ENCODE data around the gene UBXN7. TPM values are rescaled to one million over a fixed set of nuclear protein-coding genes. Genes with fewer than 3 reads are reported as not detected.

UBXN7 gene
- total and polyA plus RNA-seq, 2 donors (not counting 3 experiments of a cell fraction or from before 2014, with no cell fraction given): 9.9 to 57.0 TPM

DNA sequence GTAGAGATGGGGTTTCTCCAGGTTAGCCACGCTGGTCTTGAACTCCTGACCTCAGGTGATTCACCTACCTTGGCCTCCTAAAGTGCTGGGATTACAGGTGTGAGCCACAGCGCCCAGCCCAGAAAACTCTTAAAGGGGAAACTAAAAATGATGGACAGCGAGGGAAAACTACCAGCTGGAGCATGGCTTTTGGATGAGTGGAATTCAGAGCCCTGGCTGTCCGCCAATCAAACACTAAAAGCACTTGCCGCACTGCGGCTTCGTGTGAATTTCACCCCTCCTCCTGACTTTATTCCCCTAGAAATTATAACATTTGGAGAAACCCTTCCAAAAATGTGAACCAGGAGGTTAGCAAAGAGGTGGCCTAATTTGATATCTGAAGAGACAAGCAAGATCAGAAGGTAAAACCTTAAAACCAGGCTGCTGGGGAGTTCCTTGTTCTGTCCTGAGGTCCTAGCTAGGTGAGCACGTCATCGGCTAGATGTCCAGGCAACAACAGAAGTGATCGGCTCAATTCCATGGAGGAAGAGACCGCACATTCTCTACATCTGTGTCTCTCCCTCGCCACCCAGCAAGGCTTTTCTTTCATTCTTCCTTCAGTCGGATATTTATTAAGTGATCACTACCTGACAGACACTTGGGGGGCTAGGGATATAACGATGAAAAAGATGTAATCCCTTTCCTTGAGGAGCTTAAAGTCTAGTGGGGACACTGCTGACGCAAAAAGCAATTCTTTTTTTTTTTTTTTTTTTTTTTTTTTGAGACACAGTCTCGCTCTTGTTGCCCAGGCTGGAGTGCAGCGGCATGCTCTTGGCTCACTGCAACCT is 95.7 kb downstream of the UBXN7 start:
- CTCF ChIA-PET: interaction anchor here (2.1 kb wide), 1 partner anchor 12 kb away, joined by 8 read pairs; no protein-coding TSS in a partner anchor
- H3K79me2 ChIP-seq (ENCODE audit: control insufficient read depth, insufficient read depth, low read length): no peaks in the 10 kb centered on the region
- FAIRE-seq: no peak
- H3K27me3 ChIP-seq (ENCODE audit: control insufficient read depth in 2 of 2, insufficient read depth in 2 of 2, low read length in 2 of 2): no peaks in the 10 kb centered on the region
- H4K20me1 ChIP-seq (replicated peaks; ENCODE audit: control insufficient read depth, extremely low read depth, insufficient read depth, low read length): no peaks in the 10 kb centered on the region
- H3K9me1 ChIP-seq (replicated peaks; ENCODE audit: control insufficient read depth, extremely low read depth, insufficient read depth, low read length): no peaks in the 10 kb centered on the region
- H3K4me1 ChIP-seq (ENCODE audit: control insufficient read depth, extremely low read depth, insufficient read depth, low read length): no peaks in the 10 kb centered on the region
- no peaks in the 10 kb centered on the region for H3K36me3 ChIP-seq (ENCODE audit: control insufficient read depth in 2 of 2, extremely low read depth in 1 of 2, insufficient read depth in 2 of 2, low read length in 2 of 2)
- DNase-seq (ENCODE audit: low read depth, low spot score): no peak
- POLR2A ChIA-PET: no interaction called here
- no peak overlapping the region for H3K4me3 ChIP-seq (replicated peaks in 1 of 3; ENCODE audit: insufficient read depth in 1 of 3, low read depth in 1 of 3, low read length in 3 of 3)
- H2AFZ ChIP-seq (ENCODE audit: low read depth, low read length): no peak overlapping the region
- intact Hi-C loops (cut with micrococcal nuclease) (no loop called here), dilution Hi-C loops (cut with MboI; ENCODE audit: extremely low pct_ligation_motif_present, low sequenced_read_pairs) (no loop called here)
- H3K27ac ChIP-seq (ENCODE audit: insufficient read depth, low read depth, low read length): no peak overlapping the region
- H3K4me2 ChIP-seq (ENCODE audit: insufficient read depth, low read length): no peak overlapping the region
- H3K9me3 ChIP-seq (replicated peaks; ENCODE audit: control insufficient read depth, insufficient read depth, low read length): no peaks in the 10 kb centered on the region
- TF ChIP-seq POLR2AphosphoS5 (IDR thresholded peaks at IDR 0.05; ENCODE audit: insufficient read depth, low read depth, low read length): no peak
- TF ChIP-seq EZH2 (IDR thresholded peaks at IDR 0.05; ENCODE audit: borderline replicate concordance, low read depth, low read length, severe bottlenecking): no peak
- TF ChIP-seq GATA2 (IDR thresholded peaks at IDR 0.05; ENCODE audit: insufficient read depth, insufficient read length, low read depth, low read length): no peak
- TF ChIP-seq JUN (IDR thresholded peaks at IDR 0.05; ENCODE audit: borderline replicate concordance, insufficient read depth, insufficient read length, low read depth): no peak
- TF ChIP-seq FOS (IDR thresholded peaks at IDR 0.05; ENCODE audit: borderline replicate concordance, insufficient read depth, low read length): no peak
- TF ChIP-seq, protein P1, sequence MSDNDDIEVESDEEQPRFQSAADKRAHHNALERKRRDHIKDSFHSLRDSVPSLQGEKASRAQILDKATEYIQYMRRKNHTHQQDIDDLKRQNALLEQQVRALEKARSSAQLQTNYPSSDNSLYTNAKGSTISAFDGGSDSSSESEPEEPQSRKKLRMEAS (IDR thresholded peaks at IDR 0.05; ENCODE audit: insufficient read depth, insufficient read length): no peak
- no peak for TF ChIP-seq MYC (IDR thresholded peaks at IDR 0.05; ENCODE audit: low read depth, low read length)
- no peak for TF ChIP-seq POLR2A (IDR thresholded peaks at IDR 0.05; ENCODE audit: low read depth, low read length)
- TF ChIP-seq, protein P2, sequence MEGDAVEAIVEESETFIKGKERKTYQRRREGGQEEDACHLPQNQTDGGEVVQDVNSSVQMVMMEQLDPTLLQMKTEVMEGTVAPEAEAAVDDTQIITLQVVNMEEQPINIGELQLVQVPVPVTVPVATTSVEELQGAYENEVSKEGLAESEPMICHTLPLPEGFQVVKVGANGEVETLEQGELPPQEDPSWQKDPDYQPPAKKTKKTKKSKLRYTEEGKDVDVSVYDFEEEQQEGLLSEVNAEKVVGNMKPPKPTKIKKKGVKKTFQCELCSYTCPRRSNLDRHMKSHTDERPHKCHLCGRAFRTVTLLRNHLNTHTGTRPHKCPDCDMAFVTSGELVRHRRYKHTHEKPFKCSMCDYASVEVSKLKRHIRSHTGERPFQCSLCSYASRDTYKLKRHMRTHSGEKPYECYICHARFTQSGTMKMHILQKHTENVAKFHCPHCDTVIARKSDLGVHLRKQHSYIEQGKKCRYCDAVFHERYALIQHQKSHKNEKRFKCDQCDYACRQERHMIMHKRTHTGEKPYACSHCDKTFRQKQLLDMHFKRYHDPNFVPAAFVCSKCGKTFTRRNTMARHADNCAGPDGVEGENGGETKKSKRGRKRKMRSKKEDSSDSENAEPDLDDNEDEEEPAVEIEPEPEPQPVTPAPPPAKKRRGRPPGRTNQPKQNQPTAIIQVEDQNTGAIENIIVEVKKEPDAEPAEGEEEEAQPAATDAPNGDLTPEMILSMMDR (IDR thresholded peaks at IDR 0.05; ENCODE audit: extremely low read depth in 1 of 2, insufficient read depth in 1 of 2, low read depth in 1 of 2, low read length in 2 of 2): no peak
- H3K9ac ChIP-seq (replicated peaks; ENCODE audit: extremely low read depth, insufficient read depth, low read length): no peak overlapping the region
- no TSS peak for BruUV-seq (replicated peaks)

Measured in endothelial cell of umbilical vein (primary cell).